CD14-positive monocyte (primary cell): Measurements from ENCODE around the gene DPP7. TPM values are rescaled to one million over a fixed set of nuclear protein-coding genes. Genes with fewer than 3 reads are reported as not detected.
"Not testable (repeated sequence)": the region's sequence is repeated elsewhere in the genome, so short reads cannot be mapped to it uniquely, and the experiment has no call there.

ENCODE experiments used
- DNase-seq, 3 donors: peaks; one replicate each; pipeline ENCODE4 v3.0.0-alpha.2; 2011 to 2022
- H2AFZ ChIP-seq: 2 replicates; pipeline ENCODE4 v1.6.0; 2012; ENCODE audit warnings: mild to moderate bottlenecking, low read depth, low read length, inconsistent platforms; ENCODE audit not compliant: insufficient read depth, poor library complexity, severe bottlenecking
- H3K27ac ChIP-seq, 2 donors: 1 replicate in 1 of 2; 2 replicates in 1 of 2; pipeline ENCODE4 v1.5.1; 2012 to 2013; ENCODE audit warnings: low read length in 2 of 2, control low read depth in 1 of 2, inconsistent platforms in 1 of 2, low read depth in 1 of 2, mild to moderate bottlenecking in 1 of 2
- H3K27me3 ChIP-seq, 2 donors: one replicate each; pipeline versions ENCODE4 v1.6.0 to v1.6.1; 2011 to 2013; ENCODE audit warnings: low read length in 2 of 2; ENCODE audit not compliant: control insufficient read depth in 2 of 2, insufficient read depth in 2 of 2
- H3K36me3 ChIP-seq, 2 donors: replicated peaks in 1 of 2; 1 replicate in 1 of 2; 2 replicates in 1 of 2; pipeline versions ENCODE4 v1.5.1 to v1.6.1; 2012 to 2013; ENCODE audit warnings: low read length in 2 of 2, control low read depth in 1 of 2, inconsistent platforms in 1 of 2, mild to moderate bottlenecking in 1 of 2; ENCODE audit not compliant: insufficient read depth in 2 of 2, control insufficient read depth in 1 of 2
- H3K4me1 ChIP-seq, 2 donors: 1 replicate in 1 of 2; 2 replicates in 1 of 2; pipeline versions ENCODE4 v1.5.1 to v1.6.1; 2012 to 2013; ENCODE audit warnings: low read length in 2 of 2, control low read depth in 1 of 2, inconsistent platforms in 1 of 2, mild to moderate bottlenecking in 1 of 2, moderate library complexity in 1 of 2; ENCODE audit not compliant: insufficient read depth in 2 of 2, control insufficient read depth in 1 of 2
- H3K4me2 ChIP-seq: replicated peaks from 2 replicates; pipeline ENCODE3; 2012; ENCODE audit warnings: low read length, moderate library complexity, mild to moderate bottlenecking; ENCODE audit not compliant: poor library complexity, severe bottlenecking; ENCODE audit errors: extremely low read depth
- H3K4me3 ChIP-seq, 3 experiments: fragments of 200-600 bp in 1 of 3; sonication (generic) in 1 of 3; replicated peaks in 1 of 3; 1 replicate in 2 of 3; 2 replicates in 1 of 3; pipeline ENCODE4 v1.5.1; 2011 to 2013; ENCODE audit warnings: low read length in 3 of 3, mild to moderate bottlenecking in 3 of 3, control low read depth in 2 of 3, low read depth in 2 of 3, inconsistent platforms in 1 of 3, moderate library complexity in 1 of 3
- H3K79me2 ChIP-seq: 2 replicates; pipeline ENCODE4 v1.6.0; 2012; ENCODE audit warnings: mild to moderate bottlenecking, control low read depth, inconsistent platforms, low read length, moderate library complexity; ENCODE audit not compliant: insufficient read depth
- H3K9ac ChIP-seq: 2 replicates; pipeline ENCODE4 v1.6.0; 2017; ENCODE audit warnings: low read length, mild to moderate bottlenecking; ENCODE audit not compliant: insufficient read depth, poor library complexity, severe bottlenecking
- H3K9me3 ChIP-seq, 2 donors: replicated peaks in 1 of 2; 1 replicate in 1 of 2; 2 replicates in 1 of 2; pipeline versions ENCODE4 v1.5.1 to v1.6.1; 2012 to 2013; ENCODE audit warnings: low read length in 2 of 2, control low read depth in 1 of 2; ENCODE audit not compliant: control insufficient read depth in 1 of 2, insufficient read depth in 1 of 2
- H4K20me1 ChIP-seq: 2 replicates; pipeline ENCODE4 v1.6.0; 2012; ENCODE audit warnings: mild to moderate bottlenecking, low read length, control low read depth, moderate library complexity; ENCODE audit not compliant: insufficient read depth
- H3K27ac Mint-ChIP-seq, 7 donors: one replicate each; pipeline ENCODE4 v1.8.0; 2020; ENCODE audit warnings: mild to moderate bottlenecking in 7 of 7, mixed read lengths in 7 of 7, moderate library complexity in 6 of 7, inconsistent platforms in 2 of 7
- H3K27me3 Mint-ChIP-seq, 3 donors: one replicate each; pipeline ENCODE4 v1.8.0; 2021 to 2022; ENCODE audit warnings: low read depth in 3 of 3, mild to moderate bottlenecking in 3 of 3, mixed read lengths in 3 of 3, moderate library complexity in 3 of 3, inconsistent platforms in 1 of 3
- H3K36me3 Mint-ChIP-seq, 2 donors: one replicate each; pipeline ENCODE4 v1.8.0; 2020; ENCODE audit warnings: mixed read lengths in 2 of 2, inconsistent platforms in 1 of 2, mild to moderate bottlenecking in 1 of 2
- H3K4me1 Mint-ChIP-seq: one replicate; pipeline ENCODE4 v1.8.0; 2020; ENCODE audit warnings: mild to moderate bottlenecking, mixed read lengths
- H3K4me3 Mint-ChIP-seq, 2 donors: one replicate each; pipeline ENCODE4 v1.8.0; 2020; ENCODE audit warnings: mild to moderate bottlenecking in 2 of 2, mixed read lengths in 2 of 2, moderate library complexity in 1 of 2
- H3K9me3 Mint-ChIP-seq, 7 donors: one replicate each; pipeline ENCODE4 v1.8.0; 2020 to 2022; ENCODE audit warnings: mixed read lengths in 7 of 7, mild to moderate bottlenecking in 6 of 7, moderate library complexity in 6 of 7, inconsistent platforms in 2 of 7
- WGBS: methylation state at CpG from one replicate; pipeline ENCODE4 v1.1.5; 2013; ENCODE audit warnings: missing lambda C conversion rate; ENCODE audit not compliant: insufficient coverage; 5-methylcytosine and 5-hydroxymethylcytosine counted together
- intact Hi-C, 2 donors: fragments of 100-400 bp; cut with micrococcal nuclease; formaldehyde crosslinking; loops; one replicate each; pipeline versions ENCODE4 v1.15.0 to v1.15.1; 2023
- polyA plus RNA-seq, 3 donors: library from polyadenylated mRNA; depleted of rRNA in 1 of 3; unstranded in 2 of 3; stranded (reverse) in 1 of 3; fragments of 300-500 nt in 2 of 3; fragments of >200 nt in 1 of 3; fragmentation: Illumina TruSeq in 2 of 3; gene quantifications; 1 replicate in 2 of 3; 2 replicates in 1 of 3; pipeline ENCODE4 v1.2.3, GENCODE V29; 2012 to 2021
- TF ChIP-seq, protein P1 (sequence below): fragments of 200-600 bp; IDR thresholded peaks from one replicate; pipeline ENCODE4 v1.8.0; 2022; ENCODE audit warnings: antibody characterized with exemption, mild to moderate bottlenecking

The DPP7 gene
- polyA plus RNA-seq, 3 donors = 68.3 to 287 (median 150) TPM

DNA sequence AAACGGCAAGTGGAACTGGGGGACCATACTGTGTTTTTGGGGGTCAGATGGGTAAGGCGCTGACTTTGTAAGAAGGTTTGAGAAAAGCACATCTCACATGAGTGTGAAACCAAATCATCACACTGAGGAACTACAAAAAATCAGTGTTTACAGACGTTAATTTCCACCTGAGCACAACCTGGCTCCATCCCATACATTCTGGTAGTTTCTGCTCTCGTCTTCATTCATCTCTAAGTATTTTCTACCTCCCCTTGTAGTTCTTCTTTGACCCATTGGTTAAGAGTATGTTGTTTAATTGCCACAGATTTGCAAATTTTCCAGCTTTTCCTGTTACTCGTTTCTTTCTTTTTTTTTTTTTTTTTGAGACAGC is 8.9 kb upstream of the DPP7 start:
- peaks cover 19% of the 10 kb centered on the region for H3K4me1 Mint-ChIP-seq
- H3K9me3 Mint-ChIP-seq = peaks cover 0 to 2% (median 0%) of the 10 kb centered on the region in 7 donors
- no CpG with 5 or more reads among the region's 5 CpGs for WGBS
- H3K4me3 Mint-ChIP-seq = no peak overlapping the region
- no peak for DNase-seq
- Histone ChIP-seq H4K20me1 (no peaks in the 10 kb centered on the region), H3K4me3 (no peak overlapping the region), H3K27me3 (peaks cover 0 to 2% of the 10 kb centered on the region in 2 donors), H3K4me2 (no peak overlapping the region), H3K36me3 (no peaks in the 10 kb centered on the region), H3K9me3 (no peaks in the 10 kb centered on the region), H2AFZ (no peak overlapping the region), H3K9ac (no peak overlapping the region), H3K27ac (no peak overlapping the region), H3K4me1 (peaks cover 22% of the 10 kb centered on the region in 2 donors), H3K79me2 (no peaks in the 10 kb centered on the region)
- H3K27ac Mint-ChIP-seq = peak overlapping the region in 1 of 7 donors; percentile 72
- H3K36me3 Mint-ChIP-seq = no peaks in the 10 kb centered on the region
- TF ChIP-seq, protein P1, sequence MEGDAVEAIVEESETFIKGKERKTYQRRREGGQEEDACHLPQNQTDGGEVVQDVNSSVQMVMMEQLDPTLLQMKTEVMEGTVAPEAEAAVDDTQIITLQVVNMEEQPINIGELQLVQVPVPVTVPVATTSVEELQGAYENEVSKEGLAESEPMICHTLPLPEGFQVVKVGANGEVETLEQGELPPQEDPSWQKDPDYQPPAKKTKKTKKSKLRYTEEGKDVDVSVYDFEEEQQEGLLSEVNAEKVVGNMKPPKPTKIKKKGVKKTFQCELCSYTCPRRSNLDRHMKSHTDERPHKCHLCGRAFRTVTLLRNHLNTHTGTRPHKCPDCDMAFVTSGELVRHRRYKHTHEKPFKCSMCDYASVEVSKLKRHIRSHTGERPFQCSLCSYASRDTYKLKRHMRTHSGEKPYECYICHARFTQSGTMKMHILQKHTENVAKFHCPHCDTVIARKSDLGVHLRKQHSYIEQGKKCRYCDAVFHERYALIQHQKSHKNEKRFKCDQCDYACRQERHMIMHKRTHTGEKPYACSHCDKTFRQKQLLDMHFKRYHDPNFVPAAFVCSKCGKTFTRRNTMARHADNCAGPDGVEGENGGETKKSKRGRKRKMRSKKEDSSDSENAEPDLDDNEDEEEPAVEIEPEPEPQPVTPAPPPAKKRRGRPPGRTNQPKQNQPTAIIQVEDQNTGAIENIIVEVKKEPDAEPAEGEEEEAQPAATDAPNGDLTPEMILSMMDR = no peak
- H3K27me3 Mint-ChIP-seq = peaks cover 3 to 7% (median 5%) of the 10 kb centered on the region in 3 donors
- intact Hi-C loops = loop anchor here in 1 of 2 donors (5.0 kb wide), 1 partner anchor 114 kb away; no protein-coding TSS in a partner anchor

GRCh38 chr9:137122796-137123467 is 8.4 kb upstream of the DPP7 start:
- not testable (repeated sequence) for H3K27me3 Mint-ChIP-seq, H3K27me3 ChIP-seq, H3K4me3 Mint-ChIP-seq, H3K4me2 ChIP-seq, H3K36me3 ChIP-seq, H3K4me3 ChIP-seq, H2AFZ ChIP-seq, H3K79me2 ChIP-seq, H3K36me3 Mint-ChIP-seq, H3K27ac ChIP-seq, DNase-seq, H3K9ac ChIP-seq, H3K9me3 Mint-ChIP-seq, H4K20me1 ChIP-seq, H3K27ac Mint-ChIP-seq, H3K9me3 ChIP-seq
- H3K4me1 Mint-ChIP-seq = peaks cover 17% of the 10 kb centered on the region
- peaks cover 17 to 21% of the 10 kb centered on the region in 2 donors for H3K4me1 ChIP-seq
- WGBS = 74% methylated on average over 8 of the region's 16 CpGs
- intact Hi-C loops = loop anchor here in 1 of 2 donors (5.0 kb wide), 1 partner anchor 114 kb away; no protein-coding TSS in a partner anchor

GRCh38 chr9:137121927-137122795 is 7.6 kb upstream of the DPP7 start:
- H3K79me2 ChIP-seq, DNase-seq, H4K20me1 ChIP-seq, H3K27ac ChIP-seq, H3K9me3 Mint-ChIP-seq, H2AFZ ChIP-seq, H3K27me3 Mint-ChIP-seq, H3K4me3 ChIP-seq, H3K27me3 ChIP-seq, H3K27ac Mint-ChIP-seq, H3K9me3 ChIP-seq, H3K36me3 Mint-ChIP-seq, H3K9ac ChIP-seq, H3K36me3 ChIP-seq, H3K4me2 ChIP-seq: not testable (repeated sequence)
- Mint-ChIP-seq H3K4me1 (peaks cover 12% of the 10 kb centered on the region), H3K4me3 (peak overlapping the region in 1 of 2 donors; percentile 47)
- WGBS = 74% methylated on average over 3 of the region's 25 CpGs
- H3K4me1 ChIP-seq = peaks cover 9 to 14% of the 10 kb centered on the region in 2 donors
- intact Hi-C loops = loop anchor here in 1 of 2 donors (5.0 kb wide), 1 partner anchor 115 kb away; no protein-coding TSS in a partner anchor
